ENCODE data around the gene TSPAN31.
A peak's percentile ranks its signal among the peaks of the same experiment; 100 is the strongest.
"Not testable (repeated sequence)": the region's sequence is repeated elsewhere in the genome, so short reads cannot be mapped to it uniquely, and the experiment has no call there.

TSPAN31 gene

DNA sequence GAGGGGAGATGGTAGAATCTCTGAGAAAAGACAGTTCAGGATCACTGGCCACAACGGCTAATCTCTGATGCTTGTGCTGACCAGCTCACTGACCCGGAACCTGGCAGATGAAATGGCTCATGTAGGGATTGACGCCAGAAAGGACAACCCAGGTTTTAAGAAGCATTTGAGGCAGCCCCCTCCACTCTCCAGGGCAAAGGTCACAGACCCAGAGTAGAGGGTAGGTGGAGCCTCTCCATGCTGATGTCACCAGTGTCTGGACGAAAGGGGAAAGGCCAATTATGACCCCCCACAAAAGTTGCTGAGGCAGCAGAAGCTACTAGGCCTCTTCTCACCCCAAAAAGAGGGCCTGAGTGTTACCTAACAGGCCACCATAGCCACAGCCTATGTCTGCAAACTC lies 25.9 kb downstream of the TSPAN31 start:
- DNase-seq, result no peak

- DNase-seq, result peak; percentile 76
These were observed 26.5 kb downstream of the TSPAN31 start for GRCh38 chr12:57771236-57771872.

DNA sequence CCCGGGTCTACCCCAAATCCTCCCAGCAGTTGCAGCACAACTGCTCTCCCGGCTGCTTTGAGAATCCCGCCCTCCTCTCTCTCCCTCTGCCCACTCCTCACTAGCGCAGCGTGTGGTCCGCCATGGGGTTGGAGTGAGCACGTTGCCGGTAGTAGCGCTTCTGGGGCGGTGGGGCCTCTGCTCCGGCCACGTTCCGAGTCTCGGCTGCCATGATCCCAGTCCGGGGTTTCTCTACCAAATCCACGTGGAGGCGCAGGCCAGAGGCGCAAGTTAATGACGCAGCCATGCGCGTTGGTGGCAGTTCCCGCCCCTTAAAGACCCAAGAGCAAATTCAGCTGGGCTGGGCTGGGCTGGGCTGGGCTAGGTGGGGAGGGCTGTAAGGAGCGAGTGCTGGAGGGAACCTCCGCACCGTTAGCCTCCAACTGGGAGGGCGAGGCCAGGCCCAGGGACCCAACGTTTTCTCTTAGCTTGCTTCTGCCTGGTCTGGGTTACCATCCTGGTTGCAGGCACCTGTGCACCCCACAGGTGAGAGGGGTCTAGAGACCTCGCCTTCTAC lies 27.1 kb downstream of the TSPAN31 start, which contains the start of gene METTL1:
TSS of gene METTL1 (minus strand) at position 233 of the 556 bp plus-strand sequence. CDS start at position 211, 22 bp downstream.
- peak; percentile 82 for DNase-seq

GRCh38 chr12:57772429-57773322 lies 27.8 kb downstream of the TSPAN31 start, which contains the start of gene EEF1AKMT3:
Gene EEF1AKMT3 (plus strand): TSS chr12:57772614. CDS start chr12:57772725, 111 bp downstream.
- no peak for DNase-seq

GRCh38 chr12:57774634-57775033 lies 29.8 kb downstream of the TSPAN31 start:
- not testable (repeated sequence) for DNase-seq

DNA sequence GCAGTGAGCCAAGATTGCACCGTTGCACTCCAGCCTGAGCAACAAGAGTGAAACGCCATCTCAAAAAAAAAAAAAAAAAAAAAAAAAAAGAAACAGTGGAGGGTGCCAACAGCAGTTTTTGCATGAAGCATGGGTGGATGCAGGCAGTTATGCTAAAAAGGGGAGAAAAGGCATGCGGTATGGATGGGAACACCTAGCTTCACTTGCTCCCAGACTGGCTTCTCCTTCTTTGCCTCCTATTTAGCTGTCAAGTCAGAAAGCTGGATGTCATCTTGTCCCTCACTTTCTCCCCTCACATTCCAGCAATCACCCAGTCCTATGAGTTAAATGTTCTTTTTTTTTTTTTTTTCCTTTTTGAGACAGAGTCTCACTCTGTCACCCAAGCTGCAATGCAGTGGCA lies 30.2 kb downstream of the TSPAN31 start:
- no peak for DNase-seq

DNA sequence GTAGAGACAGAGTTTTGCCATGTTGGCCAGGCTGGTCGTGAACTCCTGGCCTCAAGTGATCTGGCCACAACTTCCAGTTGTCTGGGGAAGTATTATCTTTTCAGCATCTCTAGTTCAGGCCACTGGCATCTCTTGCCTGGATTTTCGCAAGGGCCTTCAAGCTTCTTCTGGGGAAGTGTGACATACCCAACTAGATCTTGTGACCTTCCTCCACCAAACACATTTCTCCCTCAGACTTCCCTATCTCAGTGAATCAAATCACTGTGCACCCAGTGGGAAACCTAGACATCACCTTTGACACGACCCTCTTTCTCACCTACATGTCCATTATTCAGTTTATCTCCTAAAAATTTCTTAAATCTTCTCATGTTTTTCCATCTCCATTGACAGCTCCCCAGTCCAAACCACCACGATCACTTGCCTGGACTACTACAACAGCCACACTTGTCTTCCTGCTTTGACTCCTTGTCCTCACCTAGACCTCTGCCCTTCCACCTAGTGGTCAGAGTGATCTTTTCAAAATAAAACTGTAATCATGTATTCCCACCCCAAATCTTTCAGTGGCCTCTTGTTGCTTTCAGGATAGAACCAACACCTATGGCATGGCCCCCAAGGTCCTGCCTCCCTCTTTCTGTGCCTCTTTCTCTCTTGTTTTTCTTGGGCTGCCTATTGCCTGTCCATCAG lies 30.9 kb downstream of the TSPAN31 start:
- DNase-seq, result no peak

- no peak for DNase-seq
These were observed 31.4 kb downstream of the TSPAN31 start for GRCh38 chr12:57776247-57776587.

- no peak for DNase-seq
These were observed 32.5 kb downstream of the TSPAN31 start for GRCh38 chr12:57777367-57777766.

- no peak for DNase-seq
These were observed 33.1 kb downstream of the TSPAN31 start for GRCh38 chr12:57777911-57778310.

- no peak for DNase-seq
These were observed 34.9 kb downstream of the TSPAN31 start for GRCh38 chr12:57779736-57780135.

- DNase-seq, result no peak
These were observed 35.6 kb downstream of the TSPAN31 start for GRCh38 chr12:57780284-57780897.

DNA sequence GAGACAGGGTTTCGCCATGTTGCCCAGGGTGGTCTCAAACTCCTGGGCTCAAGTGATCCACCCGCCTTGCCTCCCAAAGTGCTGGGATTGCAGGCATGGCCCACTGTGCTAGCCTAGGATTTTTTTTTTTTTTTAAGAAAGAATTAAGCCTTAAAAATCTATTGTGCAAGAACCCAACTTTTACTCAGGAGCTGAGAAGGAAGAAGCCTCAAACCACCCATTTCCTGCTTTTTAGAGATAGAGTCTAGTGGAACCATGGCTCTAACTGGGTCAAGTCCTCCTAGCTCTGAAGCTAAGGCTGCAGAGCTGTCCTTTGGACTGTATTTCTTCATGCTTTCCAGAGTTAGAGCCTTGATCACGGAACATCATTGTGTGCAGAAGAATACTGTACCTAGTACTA lies 36.4 kb downstream of the TSPAN31 start:
- peak; percentile 11 for DNase-seq

GRCh38 chr12:57781801-57782200 lies 37.0 kb downstream of the TSPAN31 start:
- DNase-seq, result no peak

DNA sequence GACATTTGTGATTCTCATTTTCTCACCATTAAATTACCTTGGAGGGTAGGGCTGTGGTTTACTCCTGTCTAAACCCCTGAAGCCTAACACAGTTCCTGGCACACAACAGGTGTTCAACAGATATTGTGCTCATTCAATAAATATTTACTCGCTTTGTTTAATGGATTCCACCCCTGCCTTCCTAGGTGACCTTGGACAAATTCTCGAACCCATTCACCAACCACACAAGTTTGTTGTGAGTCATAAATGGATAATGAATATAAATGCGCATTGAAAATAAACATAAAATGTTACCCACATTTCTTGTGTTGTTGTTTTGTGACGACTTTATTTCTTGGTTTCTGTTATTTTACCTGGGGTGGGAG lies 37.4 kb downstream of the TSPAN31 start:
- DNase-seq, result no peak

- DNase-seq, result peak; percentile 54
These were observed 38.0 kb downstream of the TSPAN31 start, which contains the start of gene TSFM for GRCh38 chr12:57782608-57783465. Gene TSFM (plus strand): TSS chr12:57782787. CDS start chr12:57782802, 15 bp downstream.

DNA sequence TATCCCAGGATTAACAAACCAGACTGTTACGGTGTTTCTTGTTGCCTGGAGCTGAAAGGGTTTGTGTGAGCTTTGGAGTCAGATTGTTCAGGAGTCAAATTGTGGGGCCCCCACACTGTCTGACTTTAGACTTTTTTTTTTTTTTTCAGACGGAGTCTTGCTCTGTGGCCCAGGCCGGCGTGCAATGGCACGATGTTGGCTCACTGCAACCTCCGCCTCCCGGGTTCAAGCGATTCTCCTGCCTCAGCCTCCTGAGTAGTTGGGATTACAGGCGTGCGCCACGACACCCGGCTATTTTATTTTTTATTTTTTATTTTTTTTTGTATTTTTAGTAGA lies 38.6 kb downstream of the TSPAN31 start:
- DNase-seq, result no peak

GRCh38 chr12:57783861-57784260 lies 39.0 kb downstream of the TSPAN31 start:
- DNase-seq, result no peak

DNA sequence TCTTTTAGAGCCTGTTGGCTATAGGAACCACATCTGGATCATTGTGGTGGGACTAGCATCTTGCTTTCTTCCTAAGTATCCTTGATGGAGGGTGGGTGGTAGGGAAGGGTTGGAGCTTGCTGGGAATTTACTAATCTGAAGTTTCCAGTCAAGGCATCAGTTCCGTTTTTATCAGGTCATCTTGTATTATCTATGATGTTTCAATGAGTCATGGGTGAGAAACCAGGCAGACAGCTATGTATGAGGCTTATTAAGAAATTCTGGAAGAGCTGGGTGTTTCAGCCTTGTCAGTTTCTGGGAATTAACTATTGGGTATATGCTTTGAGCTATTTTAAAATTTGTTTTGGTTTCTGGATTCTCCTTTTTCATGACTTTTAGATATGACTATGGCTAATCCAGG lies 49.1 kb downstream of the TSPAN31 start:
- no peak for DNase-seq

GRCh38 chr12:57795354-57795753 lies 50.5 kb downstream of the TSPAN31 start:
- no peak for DNase-seq

DNA sequence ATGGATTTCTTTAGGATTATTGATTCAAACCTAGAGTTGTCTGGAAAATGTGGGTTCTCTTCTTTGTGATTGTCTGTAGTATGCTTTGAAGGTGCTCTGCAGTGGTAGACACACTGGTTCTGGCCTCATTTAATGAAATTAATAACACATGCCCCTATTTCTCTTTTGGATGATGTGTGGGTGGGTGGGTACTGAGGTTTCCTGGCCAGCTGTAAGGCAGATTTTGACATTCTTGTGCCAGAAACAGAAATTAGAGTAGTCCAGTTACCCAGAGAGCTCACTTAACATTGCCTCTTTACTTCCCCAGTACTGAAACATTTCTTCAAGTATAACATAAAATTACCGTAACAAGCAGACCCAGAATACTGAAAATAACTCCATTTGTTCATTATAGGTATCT lies 52.2 kb downstream of the TSPAN31 start:
- DNase-seq, result no peak

DNA sequence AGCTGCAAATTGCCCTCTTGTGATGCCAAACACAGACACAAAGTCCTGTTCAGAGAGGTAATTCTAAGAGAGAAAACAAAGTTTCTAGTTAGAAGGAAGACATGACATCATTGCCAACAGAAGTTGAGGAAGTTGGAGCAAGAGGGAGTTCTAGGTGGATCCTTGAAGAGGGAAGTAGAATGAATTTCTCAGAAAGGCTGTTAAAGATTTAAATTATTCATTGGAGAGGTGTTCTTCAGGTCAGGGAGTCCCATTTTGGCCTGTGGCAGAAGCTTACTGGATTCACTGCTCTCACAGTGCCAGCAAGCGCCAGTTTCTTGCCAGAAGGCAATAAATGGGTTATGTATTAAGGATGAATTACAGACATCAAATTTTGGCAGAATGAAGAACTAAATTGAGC lies 53.1 kb downstream of the TSPAN31 start:
- no peak for DNase-seq
